CD4-positive, alpha-beta memory T cell (primary cell): ENCODE results near the gene CCM2. TPM values are rescaled to one million over a fixed set of nuclear protein-coding genes. Genes with fewer than 3 reads are reported as not detected.
A peak's percentile ranks its signal among the peaks of the same experiment; 100 is the strongest.

Experiments
- CTCF ChIA-PET: fragments of 350-600 bp; sonication (Branson Sonifier 250); formaldehyde crosslinking; loops from one replicate; lab custom pipeline; 2021; ENCODE audit warnings: inconsistent platforms; ENCODE audit not compliant: partially characterized antibody; lab: Charles Lee
- POLR2A ChIA-PET: fragments of 350-600 bp; sonication (Branson Sonifier 250); formaldehyde crosslinking; loops from one replicate; lab custom pipeline; 2021; ENCODE audit not compliant: partially characterized antibody; lab: Charles Lee
- DNase-seq, 5 donors: peaks; one replicate each; pipeline versions ENCODE4 v3.0.0 to v3.0.0-alpha.2; 2020 to 2022; ENCODE audit warnings: mixed read lengths in 1 of 5
- H3K27ac ChIP-seq: one replicate; pipeline ENCODE4 v1.7.0; 2013; ENCODE audit warnings: low read depth, low read length
- H3K27me3 ChIP-seq: 2 replicates; pipeline ENCODE4 v1.7.0; 2013; ENCODE audit warnings: mild to moderate bottlenecking, low read length, moderate library complexity; ENCODE audit not compliant: insufficient read depth
- H3K36me3 ChIP-seq: 2 replicates; pipeline ENCODE4 v1.7.0; 2013; ENCODE audit warnings: mild to moderate bottlenecking, low read length, moderate library complexity; ENCODE audit not compliant: insufficient read depth
- H3K4me1 ChIP-seq: 2 replicates; pipeline ENCODE4 v1.7.0; 2013; ENCODE audit warnings: mild to moderate bottlenecking, low read length, moderate library complexity; ENCODE audit not compliant: insufficient read depth
- H3K4me3 ChIP-seq, 2 donors: one replicate each; pipeline ENCODE4 v1.7.0; 2013; ENCODE audit warnings: low read length in 2 of 2, mild to moderate bottlenecking in 1 of 2
- H3K9me3 ChIP-seq, 2 donors: one replicate each; pipeline ENCODE4 v1.7.0; 2013; ENCODE audit warnings: low read length in 2 of 2, control low read depth in 1 of 2; ENCODE audit not compliant: control insufficient read depth in 1 of 2
- H3K27ac Mint-ChIP-seq, 7 donors: one replicate each; pipeline ENCODE4 v1.8.0; 2020 to 2021; ENCODE audit warnings: mixed read lengths in 7 of 7, mild to moderate bottlenecking in 6 of 7, inconsistent platforms in 3 of 7, moderate library complexity in 3 of 7
- H3K27me3 Mint-ChIP-seq, 2 donors: one replicate each; pipeline ENCODE4 v1.8.0; 2020 to 2021; ENCODE audit warnings: mixed read lengths in 2 of 2
- H3K36me3 Mint-ChIP-seq, 2 donors: one replicate each; pipeline ENCODE4 v1.8.0; 2020 to 2021; ENCODE audit warnings: mixed read lengths in 2 of 2, inconsistent platforms in 1 of 2, mild to moderate bottlenecking in 1 of 2
- H3K4me1 Mint-ChIP-seq, 4 donors: one replicate each; pipeline ENCODE4 v1.8.0; 2020 to 2021; ENCODE audit warnings: mixed read lengths in 4 of 4, mild to moderate bottlenecking in 1 of 4
- H3K4me3 Mint-ChIP-seq, 8 donors: one replicate each; pipeline ENCODE4 v1.8.0; 2020 to 2021; ENCODE audit warnings: mixed read lengths in 8 of 8, mild to moderate bottlenecking in 7 of 8, moderate library complexity in 6 of 8, inconsistent platforms in 3 of 8
- H3K9me3 Mint-ChIP-seq, 8 donors: one replicate each; pipeline ENCODE4 v1.8.0; 2020 to 2021; ENCODE audit warnings: mixed read lengths in 8 of 8, mild to moderate bottlenecking in 5 of 8, inconsistent platforms in 3 of 8, moderate library complexity in 1 of 8
- intact Hi-C: fragments of 100-400 bp; cut with micrococcal nuclease; formaldehyde crosslinking; loops from one replicate; pipeline ENCODE4 v1.15.1; 2023
- polyA plus RNA-seq, 2 donors: library from polyadenylated mRNA; unstranded; fragments of 300-500 nt; fragmentation: Illumina TruSeq; gene quantifications; one replicate each; pipeline ENCODE4 v1.2.3, GENCODE V29; 2021
- total RNA-seq, 2 experiments: library from RNA; stranded (reverse); gene quantifications; one replicate each; pipeline ENCODE4 v1.2.3, GENCODE V29; 2021

The CCM2 gene
- total and polyA plus RNA-seq, 4 experiments from 2014 or later, result 82.1 to 200 (median 142) TPM

DNA sequence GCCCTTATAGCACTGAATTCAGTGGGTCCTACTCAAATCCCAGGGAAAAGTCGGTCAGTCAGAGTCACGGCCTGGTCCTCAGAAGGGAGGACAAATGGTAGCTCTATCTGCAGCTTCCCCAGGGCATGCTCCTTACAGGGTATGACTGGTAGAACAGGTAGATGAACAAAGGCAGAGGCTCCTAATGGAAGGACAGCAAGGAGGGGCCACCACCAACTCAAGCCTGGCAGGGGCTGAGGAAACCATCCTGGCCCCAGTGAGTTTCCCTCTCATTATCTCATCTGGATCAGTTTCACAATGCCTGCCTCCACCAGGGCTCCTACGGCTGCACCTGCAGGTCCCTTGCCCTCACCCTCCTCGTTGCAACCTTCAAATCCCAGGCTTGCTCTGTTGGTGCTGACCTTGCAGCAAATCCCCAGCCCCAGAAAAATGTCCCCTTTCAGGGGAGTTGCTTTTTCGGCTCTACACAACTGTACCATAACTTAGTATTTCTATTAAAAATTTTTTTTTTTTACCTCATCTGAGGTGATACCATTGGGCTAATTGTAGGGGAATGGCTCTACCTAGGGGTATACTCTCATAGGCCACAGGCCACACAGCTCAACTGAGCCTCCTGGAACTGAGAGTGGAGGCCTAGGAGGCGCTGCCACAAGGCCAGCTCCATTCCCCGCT is 18.8 kb upstream of the CCM2 start:
- H3K27me3 ChIP-seq, result no peaks in the 10 kb centered on the region
- Mint-ChIP-seq H3K9me3 (peaks cover 0 to 1% (median 0%) of the 10 kb centered on the region in 8 donors), H3K27ac (peak overlapping the region; percentile 96 to 99 (median 98)), H3K4me1 (peaks cover 54 to 100% (median 72%) of the 10 kb centered on the region in 4 donors), H3K4me3 (peak overlapping the region; percentile 52 to 99 (median 97)), H3K27me3 (no peaks in the 10 kb centered on the region), H3K36me3 (peaks cover 46 to 76% of the 10 kb centered on the region in 2 donors)
- H3K4me1 ChIP-seq, result peaks cover 78% of the 10 kb centered on the region
- peak overlapping the region; percentile 85 for H3K27ac ChIP-seq
- ChIA-PET CTCF (interaction anchor here (1.0 to 5.3 kb wide), 3 partner anchors 8 to 154 kb away, joined by 3 to 42 read pairs (median 21); partner anchors contain the start of gene CCM2), POLR2A (interaction anchor here (0.9 to 21.9 kb wide), 4 partner anchors 9 to 49 kb away, joined by 4 to 551 read pairs (median 242); partner anchors contain the start of gene CCM2)
- intact Hi-C loops, result no loop called here
- DNase-seq, result peak in 1 of 5 donors; percentile 60
- H3K9me3 ChIP-seq, result no peaks in the 10 kb centered on the region
- peaks cover 39% of the 10 kb centered on the region for H3K36me3 ChIP-seq
- no peak overlapping the region for H3K4me3 ChIP-seq

DNA sequence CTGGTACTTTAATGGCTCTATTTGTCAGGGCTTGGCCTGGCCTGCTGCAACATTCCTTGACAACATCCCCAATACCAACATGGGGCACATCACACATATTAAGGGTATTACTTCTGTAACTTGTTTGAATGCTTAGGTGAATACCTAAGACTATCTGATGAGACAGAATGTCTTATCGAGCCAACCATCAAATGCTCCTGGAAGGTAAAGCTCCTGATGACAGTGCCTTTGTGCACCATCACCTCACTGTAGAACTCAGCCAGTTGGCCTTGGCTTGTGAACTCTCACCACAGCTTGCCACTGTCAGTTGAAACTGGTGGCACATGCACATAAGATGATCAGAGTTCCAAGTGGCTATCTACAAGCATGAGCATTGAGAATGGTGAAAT is 17.5 kb upstream of the CCM2 start:
- peak overlapping the region; percentile 2 for H3K27ac ChIP-seq
- H3K9me3 Mint-ChIP-seq, result peaks cover 0 to 3% (median 0%) of the 10 kb centered on the region in 8 donors
- no peaks in the 10 kb centered on the region for H3K27me3 ChIP-seq
- H3K4me1 ChIP-seq, result peaks cover 76% of the 10 kb centered on the region
- peak in 1 of 5 donors; percentile 36 for DNase-seq
- intact Hi-C loops, result no loop called here
- peaks cover 42 to 71% of the 10 kb centered on the region in 2 donors for H3K36me3 Mint-ChIP-seq
- H3K27me3 Mint-ChIP-seq, result no peaks in the 10 kb centered on the region
- peak overlapping the region in 3 of 8 donors; percentile 22 to 33 (median 27) for H3K4me3 Mint-ChIP-seq
- H3K9me3 ChIP-seq, result no peaks in the 10 kb centered on the region
- H3K4me1 Mint-ChIP-seq, result peaks cover 55 to 100% (median 71%) of the 10 kb centered on the region in 4 donors
- ChIA-PET POLR2A (interaction anchor here (0.6 to 21.9 kb wide), 6 partner anchors 9 to 134 kb away, joined by 3 to 551 read pairs (median 8); partner anchors contain the start of genes CCM2 and H2AZ2), CTCF (interaction anchor here (0.6 to 3.9 kb wide), 6 partner anchors 9 to 70 kb away, joined by 3 to 21 read pairs (median 3); no protein-coding TSS in a partner anchor)
- H3K27ac Mint-ChIP-seq, result peak overlapping the region; percentile 11 to 98 (median 49)
- no peak overlapping the region for H3K4me3 ChIP-seq
- peaks cover 30% of the 10 kb centered on the region for H3K36me3 ChIP-seq

DNA sequence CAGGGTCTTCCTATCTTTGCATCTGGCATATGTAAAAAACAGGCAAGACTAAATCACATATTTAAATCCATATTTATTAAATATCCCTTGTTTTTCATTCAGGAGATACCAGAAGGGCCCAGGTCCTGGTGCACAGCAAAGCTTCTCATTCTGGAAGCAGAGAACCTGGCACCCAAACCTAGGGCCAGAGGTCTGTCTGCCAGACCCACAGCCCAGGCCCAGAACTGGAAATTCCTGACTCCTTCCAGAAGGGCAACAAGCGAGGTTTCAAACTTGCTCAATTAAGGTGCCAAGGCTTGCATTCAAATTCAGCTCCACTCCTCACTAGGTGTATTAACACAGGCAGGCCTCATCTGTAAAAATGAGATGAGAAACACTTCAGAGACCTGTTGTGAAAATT is 17.0 kb upstream of the CCM2 start:
- no peak for DNase-seq
- Mint-ChIP-seq H3K4me1 (peaks cover 53 to 98% (median 73%) of the 10 kb centered on the region in 4 donors), H3K36me3 (peaks cover 42 to 66% of the 10 kb centered on the region in 2 donors), H3K27ac (peak overlapping the region; percentile 42 to 100 (median 98)), H3K9me3 (peaks cover 0 to 3% (median 0%) of the 10 kb centered on the region in 8 donors), H3K4me3 (peak overlapping the region in 6 of 8 donors; percentile 2 to 97 (median 39)), H3K27me3 (no peaks in the 10 kb centered on the region)
- Histone ChIP-seq H3K36me3 (peaks cover 30% of the 10 kb centered on the region), H3K4me1 (peaks cover 78% of the 10 kb centered on the region), H3K27ac (peak overlapping the region; percentile 98), H3K27me3 (no peaks in the 10 kb centered on the region), H3K4me3 (no peak overlapping the region), H3K9me3 (no peaks in the 10 kb centered on the region)
- ChIA-PET CTCF (interaction anchor here (0.6 to 3.9 kb wide), 6 partner anchors 10 to 70 kb away, joined by 3 to 21 read pairs (median 3); no protein-coding TSS in a partner anchor), POLR2A (interaction anchor here (1.3 to 21.9 kb wide), 4 partner anchors 9 to 135 kb away, joined by 3 to 551 read pairs (median 245); partner anchors contain the start of genes CCM2 and H2AZ2)
- intact Hi-C loops, result no loop called here

DNA sequence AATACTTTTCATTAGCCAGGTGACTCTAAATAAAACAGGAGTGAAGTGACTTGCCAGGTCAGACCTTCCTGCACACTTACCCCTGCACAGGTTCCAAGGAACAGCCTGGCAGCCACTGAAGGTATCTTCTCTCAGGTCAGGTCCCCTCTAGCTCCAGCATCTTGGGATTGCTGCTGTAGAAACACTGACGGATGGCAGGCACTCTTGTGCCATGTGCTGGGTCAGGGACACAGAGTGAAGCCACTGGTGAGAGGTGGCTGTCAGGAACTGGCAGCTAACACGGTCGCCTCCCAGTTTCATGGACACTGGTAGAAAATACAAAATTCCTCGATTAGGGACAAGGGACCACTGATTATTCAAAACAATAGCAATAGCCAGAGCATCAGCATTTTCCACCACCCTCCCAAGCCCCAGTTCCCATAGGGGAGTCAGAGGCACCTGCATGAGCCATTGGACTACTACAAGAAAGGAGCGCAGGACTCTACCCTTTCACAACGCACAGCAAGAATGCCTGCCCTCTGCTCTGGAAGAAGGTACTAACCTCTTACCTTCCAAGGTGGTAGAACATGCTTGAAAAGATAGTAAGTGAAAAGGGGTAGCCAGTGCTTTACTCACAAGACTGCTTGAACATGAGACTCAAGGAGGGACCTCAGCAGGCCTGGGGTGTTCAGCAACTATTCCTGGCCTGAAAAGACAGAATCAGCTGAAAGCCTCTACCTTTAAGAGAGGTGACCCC is 16.1 kb upstream of the CCM2 start:
- Mint-ChIP-seq H3K36me3 (peaks cover 38 to 61% of the 10 kb centered on the region in 2 donors), H3K4me1 (peaks cover 53 to 89% (median 71%) of the 10 kb centered on the region in 4 donors), H3K9me3 (peaks cover 0 to 3% (median 0%) of the 10 kb centered on the region in 8 donors), H3K27me3 (no peaks in the 10 kb centered on the region), H3K4me3 (peak overlapping the region; percentile 53 to 98 (median 96)), H3K27ac (peak overlapping the region; percentile 89 to 100 (median 99))
- peak in 1 of 5 donors; percentile 28 for DNase-seq
- Histone ChIP-seq H3K4me3 (no peak overlapping the region), H3K27ac (peak overlapping the region; percentile 98), H3K9me3 (no peaks in the 10 kb centered on the region), H3K36me3 (peaks cover 30% of the 10 kb centered on the region), H3K4me1 (peaks cover 78% of the 10 kb centered on the region), H3K27me3 (no peaks in the 10 kb centered on the region)
- ChIA-PET POLR2A (interaction anchor here (1.3 to 21.9 kb wide), 4 partner anchors 10 to 136 kb away, joined by 3 to 551 read pairs (median 245); partner anchors contain the start of genes CCM2 and H2AZ2), CTCF (interaction anchor here (1.2 to 3.9 kb wide), 3 partner anchors 11 to 69 kb away, joined by 3 to 21 read pairs (median 5); no protein-coding TSS in a partner anchor)
- intact Hi-C loops, result no loop called here

DNA sequence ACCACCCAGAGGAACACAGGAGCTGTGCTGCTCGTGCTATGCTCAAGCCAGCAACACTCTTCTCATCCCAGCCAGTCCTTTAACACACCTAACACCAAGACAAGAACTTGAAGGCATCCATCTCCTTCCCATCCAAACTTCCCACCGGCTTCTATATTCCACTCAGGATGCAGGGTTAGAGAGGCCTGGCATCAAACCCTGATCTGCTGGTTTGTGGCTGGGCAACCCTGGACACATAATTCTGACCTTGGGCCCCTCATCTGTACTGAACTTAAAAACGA is 15.6 kb upstream of the CCM2 start:
- Histone ChIP-seq H3K9me3 (no peaks in the 10 kb centered on the region), H3K4me1 (peaks cover 75% of the 10 kb centered on the region), H3K27me3 (no peaks in the 10 kb centered on the region), H3K4me3 (peak overlapping the region in 1 of 2 donors; percentile 20), H3K36me3 (peaks cover 30% of the 10 kb centered on the region), H3K27ac (peak overlapping the region; percentile 98)
- H3K36me3 Mint-ChIP-seq, result peaks cover 38 to 58% of the 10 kb centered on the region in 2 donors
- peak overlapping the region; percentile 53 to 98 (median 96) for H3K4me3 Mint-ChIP-seq
- no peaks in the 10 kb centered on the region for H3K27me3 Mint-ChIP-seq
- peaks cover 0 to 3% (median 0%) of the 10 kb centered on the region in 8 donors for H3K9me3 Mint-ChIP-seq
- H3K4me1 Mint-ChIP-seq, result peaks cover 51 to 84% (median 67%) of the 10 kb centered on the region in 4 donors
- intact Hi-C loops, result no loop called here
- H3K27ac Mint-ChIP-seq, result peak overlapping the region; percentile 89 to 100 (median 99)
- DNase-seq, result peak in 1 of 5 donors; percentile 21
- ChIA-PET CTCF (interaction anchor here (3.9 kb wide), 1 partner anchor 11 kb away, joined by 21 read pairs; no protein-coding TSS in a partner anchor), POLR2A (interaction anchor here (2.1 to 21.9 kb wide), 3 partner anchors 11 to 46 kb away, joined by 11 to 551 read pairs (median 479); partner anchors contain the start of gene CCM2)

DNA sequence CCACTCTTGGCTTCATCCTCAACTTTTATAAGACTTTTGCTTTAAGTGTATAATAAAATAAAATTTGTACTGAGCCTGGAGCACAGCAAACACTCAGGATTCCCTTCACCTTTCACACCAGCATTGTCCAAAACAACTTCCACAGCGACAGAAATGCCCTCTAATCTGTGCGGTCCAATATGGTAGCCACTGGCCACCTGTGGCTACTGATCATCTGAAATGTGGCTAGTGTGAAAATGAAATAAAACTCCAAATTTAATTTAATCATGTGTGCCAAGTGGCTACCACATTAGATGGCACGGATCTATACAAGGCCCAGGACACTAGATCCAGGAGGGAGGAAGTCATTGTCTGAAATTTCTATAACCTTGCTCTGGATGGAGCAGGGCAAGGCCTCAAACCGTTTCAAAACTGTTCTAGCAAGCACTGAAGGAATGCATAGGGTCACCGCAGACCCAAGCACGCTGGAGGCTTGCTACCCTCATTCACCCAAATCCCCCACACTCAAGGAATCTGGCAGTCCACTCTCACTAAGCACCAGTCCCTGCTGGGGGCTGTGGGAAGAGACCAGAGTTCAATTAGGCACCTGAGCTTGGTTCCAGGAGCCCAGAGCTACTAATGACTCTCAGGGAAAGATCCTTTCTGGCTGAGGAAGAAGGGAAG is 14.8 kb upstream of the CCM2 start:
- Mint-ChIP-seq H3K36me3 (peaks cover 38 to 58% of the 10 kb centered on the region in 2 donors), H3K4me1 (peaks cover 45 to 76% (median 59%) of the 10 kb centered on the region in 4 donors), H3K9me3 (peaks cover 0 to 3% (median 0%) of the 10 kb centered on the region in 8 donors), H3K4me3 (peak overlapping the region; percentile 95 to 98 (median 96)), H3K27me3 (no peaks in the 10 kb centered on the region), H3K27ac (peak overlapping the region; percentile 98 to 100 (median 99))
- H3K27ac ChIP-seq, result peak overlapping the region; percentile 98
- H3K27me3 ChIP-seq, result no peaks in the 10 kb centered on the region
- ChIA-PET CTCF (interaction anchor here (0.6 to 3.9 kb wide), 6 partner anchors 11 to 150 kb away, joined by 3 to 21 read pairs (median 5); no protein-coding TSS in a partner anchor), POLR2A (interaction anchor here (0.6 to 21.9 kb wide), 6 partner anchors 8 to 126 kb away, joined by 6 to 551 read pairs (median 288); partner anchors contain the start of genes CCM2, MYO1G and TBRG4)
- peak in 1 of 5 donors; percentile 19 for DNase-seq
- H3K4me1 ChIP-seq, result peaks cover 67% of the 10 kb centered on the region
- H3K36me3 ChIP-seq, result peaks cover 30% of the 10 kb centered on the region
- H3K9me3 ChIP-seq, result no peaks in the 10 kb centered on the region
- intact Hi-C loops, result loop anchor here (5.0 kb wide), 1 partner anchor 238 kb away; the partner anchor contains the start of gene ZMIZ2
- H3K4me3 ChIP-seq, result peak overlapping the region; percentile 53 to 76
